HepG2 (cell line): ENCODE measurements around the gene CAVIN1. TPM values are rescaled to one million over a fixed set of nuclear protein-coding genes. Genes with fewer than 3 reads are reported as not detected.

Experiments used
- ATAC-seq: fragments of 200-7000 bp; cut with Tn5 transposase; 3 replicates; pipeline ENCODE4 v1.9.1; 2020; ENCODE audit warnings: mild to moderate bottlenecking, moderate library complexity
- BruUV-seq: library from RNA; stranded (reverse); fragments of 400-500 nt; replicated peaks from 2 replicates; lab custom pipeline; 2021; lab: Mats Ljungman, UMichigan
- CTCF ChIA-PET: fragments of 300-600 bp; formaldehyde crosslinking; extraction: SDS; loops from one replicate; lab custom pipeline; 2021; ENCODE audit warnings: low total read pairs, inconsistent platforms, low intra/inter-chr PET ratio; lab: Yijun Ruan, JAX
- POLR2A ChIA-PET: fragments of 350-600 bp; sonication (Branson Sonifier 250); formaldehyde crosslinking; loops from one replicate; lab custom pipeline; 2020; ENCODE audit warnings: antibody characterized with exemption, inconsistent platforms; lab: Yijun Ruan, JAX
- DNase-seq: peaks from one replicate; pipeline ENCODE4 v3.0.0-alpha.2; 2015; ENCODE audit warnings: low spot score
- FAIRE-seq: peaks from 3 replicates; lab custom pipeline; 2011; peaks lifted over from hg19 to GRCh38; lab: Jason Lieb, UNC
- H2AFZ ChIP-seq: one replicate; pipeline ENCODE4 v1.6.1; 2011; ENCODE audit warnings: low read length, inconsistent platforms
- H3K27ac ChIP-seq: fragments of 300-600 bp; 3 replicates; pipeline ENCODE4 v1.8.0; 2011; ENCODE audit warnings: mixed run types, mild to moderate bottlenecking, mixed read lengths, low read length, inconsistent platforms; ENCODE audit not compliant: insufficient read depth; ENCODE audit errors: extremely low read length
- H3K27me3 ChIP-seq, 2 experiments: fragments of 200-600 bp in 1 of 2; 2 replicates in 1 of 2; 3 replicates in 1 of 2; pipeline versions ENCODE4 v1.6.0 to v1.8.0; 2011; ENCODE audit warnings: low read length in 2 of 2, mild to moderate bottlenecking in 2 of 2, moderate library complexity in 2 of 2, inconsistent platforms in 1 of 2; ENCODE audit not compliant: insufficient read depth in 2 of 2, control insufficient read depth in 1 of 2
- H3K36me3 ChIP-seq, 2 experiments: fragments of 200-600 bp in 1 of 2; replicated peaks in 1 of 2; 2 replicates in 1 of 2; 3 replicates in 1 of 2; pipeline versions ENCODE4 v1.5.1 to v1.8.0; 2011; ENCODE audit warnings: low read length in 2 of 2, inconsistent platforms in 1 of 2; ENCODE audit not compliant: insufficient read depth in 2 of 2, control insufficient read depth in 1 of 2
- H3K4me1 ChIP-seq: 2 replicates; pipeline ENCODE4 v1.5.1; 2012; ENCODE audit warnings: low read length, inconsistent platforms; ENCODE audit not compliant: insufficient read depth
- H3K4me2 ChIP-seq: 2 replicates; pipeline ENCODE4 v1.6.0; 2011; ENCODE audit warnings: low read depth, low read length, inconsistent platforms
- H3K4me3 ChIP-seq, 3 experiments: fragments of 200-600 bp in 1 of 3; sonication (generic), shearing (Covaris generic) in 1 of 3; replicated peaks in 1 of 3; 2 replicates each; pipeline ENCODE4 v1.5.1; 2011 to 2016; ENCODE audit warnings: low read length in 3 of 3, inconsistent platforms in 2 of 3, low read depth in 2 of 3, mild to moderate bottlenecking in 2 of 3, control low read depth in 1 of 3, mixed read lengths in 1 of 3; ENCODE audit not compliant: insufficient read depth in 1 of 3
- H3K79me2 ChIP-seq: one replicate; pipeline ENCODE4 v1.6.1; 2011; ENCODE audit warnings: low read length, inconsistent platforms; ENCODE audit not compliant: insufficient read depth
- H3K9ac ChIP-seq: 2 replicates; pipeline ENCODE4 v1.6.0; 2011; ENCODE audit warnings: mild to moderate bottlenecking, low read depth, low read length, inconsistent platforms; ENCODE audit not compliant: insufficient read depth
- H3K9me3 ChIP-seq: 2 replicates; pipeline ENCODE4 v1.5.1; 2012; ENCODE audit warnings: mild to moderate bottlenecking, low read length
- H4K20me1 ChIP-seq: 2 replicates; pipeline ENCODE4 v1.6.0; 2011; ENCODE audit warnings: inconsistent platforms, mild to moderate bottlenecking, low read length, moderate library complexity; ENCODE audit not compliant: insufficient read depth
- ATF5 ChIP-seq: sonication (generic); formaldehyde crosslinking; IDR thresholded peaks from 2 replicates; pipeline ENCODE4 v1.4.0; 2020; ENCODE audit warnings: mild to moderate bottlenecking, low read depth, missing genetic modification reagents
- CHD4 ChIP-seq: fragments of 200-600 bp; sonication (generic); IDR thresholded peaks from 2 replicates; pipeline ENCODE4 v1.7.0; 2017; ENCODE audit warnings: mild to moderate bottlenecking, low read length, borderline replicate concordance
- FUBP1 ChIP-seq: sonication (generic); formaldehyde crosslinking; IDR thresholded peaks from 2 replicates; pipeline ENCODE4 v1.5.1; 2020; ENCODE audit warnings: missing genetic modification reagents, mild to moderate bottlenecking, borderline replicate concordance
- MED13 ChIP-seq: sonication (generic); formaldehyde crosslinking; IDR thresholded peaks from 2 replicates; pipeline ENCODE4 v1.5.0; 2020; ENCODE audit warnings: missing genetic modification reagents
- MIER3 ChIP-seq: IDR thresholded peaks from 2 replicates; pipeline ENCODE4 v1.6.1; 2016; ENCODE audit warnings: missing compliant biosample characterization, borderline replicate concordance
- NFYB ChIP-seq: sonication (generic); formaldehyde crosslinking; IDR thresholded peaks from 2 replicates; pipeline ENCODE4 v1.4.0; 2020; ENCODE audit warnings: missing genetic modification reagents
- SAFB2 ChIP-seq: sonication (generic); formaldehyde crosslinking; IDR thresholded peaks from 2 replicates; pipeline ENCODE4 v1.5.1; 2020; ENCODE audit warnings: missing genetic modification reagents, low read depth, mild to moderate bottlenecking, borderline replicate concordance
- TCF7 ChIP-seq: sonication (generic); IDR thresholded peaks from 2 replicates; pipeline ENCODE4 v1.6.1; 2016; ENCODE audit warnings: antibody characterized with exemption, low read depth
- TGIF2 ChIP-seq: IDR thresholded peaks from 2 replicates; pipeline ENCODE4 v1.6.1; 2016; ENCODE audit warnings: control low read depth, missing compliant biosample characterization
- ZMAT5 ChIP-seq: sonication (generic); formaldehyde crosslinking; IDR thresholded peaks from 2 replicates; pipeline ENCODE4 v1.5.0; 2020; ENCODE audit warnings: mild to moderate bottlenecking, low read depth, missing genetic modification reagents, borderline replicate concordance
- ZMYM3 ChIP-seq: sonication (generic); formaldehyde crosslinking; IDR thresholded peaks from 2 replicates; pipeline ENCODE4 v1.5.1; 2020; ENCODE audit warnings: mild to moderate bottlenecking, missing genetic modification reagents
- ZNF18 ChIP-seq: sonication (generic); formaldehyde crosslinking; IDR thresholded peaks from 2 replicates; pipeline ENCODE4 v1.8.0; 2022; ENCODE audit warnings: mild to moderate bottlenecking, missing genetic modification reagents; ENCODE audit not compliant: insufficient replicate concordance
- ZNF44 ChIP-seq: sonication (generic); formaldehyde crosslinking; IDR thresholded peaks from 2 replicates; pipeline ENCODE4 v1.5.1; 2020; ENCODE audit warnings: mild to moderate bottlenecking, missing genetic modification reagents
- ZNF547 ChIP-seq: sonication (generic); formaldehyde crosslinking; IDR thresholded peaks from 2 replicates; pipeline ENCODE4 v1.5.1; 2020; ENCODE audit warnings: mild to moderate bottlenecking, missing genetic modification reagents
- ZNF557 ChIP-seq: sonication (generic); formaldehyde crosslinking; IDR thresholded peaks from 2 replicates; pipeline ENCODE4 v1.4.0; 2020; ENCODE audit warnings: missing genetic modification reagents
- ZNF572 ChIP-seq: sonication (generic); formaldehyde crosslinking; IDR thresholded peaks from 2 replicates; pipeline ENCODE4 v1.5.1; 2020; ENCODE audit warnings: mild to moderate bottlenecking, missing genetic modification reagents
- ZNF687 ChIP-seq: sonication (generic); formaldehyde crosslinking; IDR thresholded peaks from 2 replicates; pipeline ENCODE4 v1.5.1; 2020; ENCODE audit warnings: mild to moderate bottlenecking, missing genetic modification reagents, moderate library complexity
- ZNF788 ChIP-seq: sonication (generic); formaldehyde crosslinking; IDR thresholded peaks from 2 replicates; pipeline ENCODE4 v1.5.0; 2020; ENCODE audit warnings: mild to moderate bottlenecking, missing genetic modification reagents, borderline replicate concordance
- in situ Hi-C: cut with HindIII; loops from 2 replicates; pipeline ENCODE4 v1.10.0; 2017; ENCODE audit warnings: low pct_unique_long_range_greater_than_20kb; ENCODE audit not compliant: extremely low pct_ligation_motif_present
- intact Hi-C: fragments of 100-400 bp; cut with micrococcal nuclease; formaldehyde crosslinking; loops from one replicate; pipeline ENCODE4 v1.10.0; 2022; ENCODE audit not compliant: unreplicated experiment
- polyA plus RNA-seq, 8 experiments: library from polyadenylated mRNA; depleted of rRNA in 3 of 8; stranded (reverse) in 7 of 8; unstranded in 1 of 8; fragments of >200 nt; fragmentation: Illumina TruSeq in 4 of 8; extraction: Trizol in 4 of 8; gene quantifications; 2 replicates each; pipeline versions ENCODE4 v1.2.1 to v1.2.3, GENCODE V29; 2011 to 2016; ENCODE audit warnings: low read depth in 4 of 8, missing spikeins in 1 of 8, mixed read lengths in 1 of 8; ENCODE audit not compliant: insufficient read depth in 1 of 8
- total RNA-seq, 5 experiments: library from RNA; depleted of rRNA; stranded (reverse); fragments of >200 nt; fragmentation: Illumina TruSeq; extraction: Trizol; gene quantifications; 2 replicates each; pipeline ENCODE4 v1.2.3, GENCODE V29; 2016; ENCODE audit warnings: low read depth in 1 of 5

CAVIN1 gene
- total and polyA plus RNA-seq, 2 of the 13 experiments (the other 11 are each of a cell fraction or from before 2014, with no cell fraction given): 15.9 to 25.5 TPM

- peaks cover 66% of the 10 kb centered on the region for H3K79me2 ChIP-seq
- no TSS peak for BruUV-seq
- in situ Hi-C loops (no loop called here), intact Hi-C loops (no loop called here)
- DNase-seq: no peak
- no peak overlapping the region for H3K27ac ChIP-seq
- H3K27me3 ChIP-seq: no peaks in the 10 kb centered on the region
- H3K9ac ChIP-seq: no peak overlapping the region
- ATAC-seq: no peak
- FAIRE-seq: no peak
- POLR2A ChIA-PET: no interaction called here
- no peaks in the 10 kb centered on the region for H3K9me3 ChIP-seq
- CTCF ChIA-PET: no interaction called here
- no peak overlapping the region for H2AFZ ChIP-seq
- H3K36me3 ChIP-seq: no peaks in the 10 kb centered on the region; a peak in 2 of 5 replicates
- H3K4me3 ChIP-seq: no peak overlapping the region
- H3K4me2 ChIP-seq: no peak overlapping the region
- H4K20me1 ChIP-seq: peaks cover 16% of the 10 kb centered on the region
- TF ChIP-seq ZNF572: no peak
- TF ChIP-seq ZNF788 (CRISPR knock-in tag): no peak
- TF ChIP-seq SAFB2 (CRISPR knock-in tag): no peak
- TF ChIP-seq NFYB (CRISPR knock-in tag): no peak
- TF ChIP-seq ATF5 (CRISPR knock-in tag): no peak
- no peak for TF ChIP-seq MIER3 (CRISPR knock-in tag)
- TF ChIP-seq FUBP1 (CRISPR knock-in tag): no peak
- no peak for TF ChIP-seq ZMYM3 (CRISPR knock-in tag)
- TF ChIP-seq ZNF44 (CRISPR knock-in tag): no peak
- no peak for TF ChIP-seq ZNF557
- TF ChIP-seq ZNF547 (CRISPR knock-in tag): no peak
- no peak for TF ChIP-seq ZNF687 (CRISPR knock-in tag)
- no peak for TF ChIP-seq MED13
- no peak for TF ChIP-seq ZNF18 (CRISPR knock-in tag)
- TF ChIP-seq TCF7: no peak
- TF ChIP-seq ZMAT5: no peak
- TF ChIP-seq TGIF2 (CRISPR knock-in tag): no peak
- no peak for TF ChIP-seq CHD4
- H3K4me1 ChIP-seq: peaks cover 23% of the 10 kb centered on the region
Measured at GRCh38 chr17:42372142-42372541, 50.9 kb downstream of the CAVIN1 start.
